Stimulated activated CD4-positive, alpha-beta T cell treated with anti-CD3 and anti-CD28 coated beads, Interleukin-1b, Interleukin-23, amount 100 ng/mL, for 24 hours (primary cell): Measurements from ENCODE around the gene APOBEC3A.
"Not testable (repeated sequence)": the region's sequence is repeated elsewhere in the genome, so short reads cannot be mapped to it uniquely, and the experiment has no call there.

ENCODE experiments used
- DNase-seq, 4 experiments: peaks; one replicate each; pipeline ENCODE4 v3.0.0-alpha.2; 2020; ENCODE audit warnings: low read depth in 4 of 4, low spot score in 1 of 4

The APOBEC3A gene

DNA sequence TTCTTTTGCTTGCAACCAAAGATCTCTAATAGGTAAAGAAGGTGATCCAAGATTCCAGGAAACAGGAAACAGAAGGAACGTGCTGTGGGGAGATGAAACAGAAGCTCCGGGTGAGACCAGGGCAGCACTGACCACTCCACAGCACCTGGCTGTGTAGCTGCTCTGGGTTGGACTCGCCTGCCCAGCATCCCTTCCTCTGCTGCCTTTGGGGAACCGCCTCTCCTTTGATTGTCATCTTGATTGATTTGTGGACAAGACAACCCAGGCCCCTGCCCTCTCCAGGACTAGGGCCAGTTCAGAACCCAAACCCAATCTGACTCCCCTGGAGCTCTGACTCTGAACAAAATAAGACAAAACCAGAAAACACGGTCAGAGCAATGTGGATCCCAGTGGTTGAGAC is 14.7 kb upstream of the APOBEC3A start:
- DNase-seq, result no peak

DNA sequence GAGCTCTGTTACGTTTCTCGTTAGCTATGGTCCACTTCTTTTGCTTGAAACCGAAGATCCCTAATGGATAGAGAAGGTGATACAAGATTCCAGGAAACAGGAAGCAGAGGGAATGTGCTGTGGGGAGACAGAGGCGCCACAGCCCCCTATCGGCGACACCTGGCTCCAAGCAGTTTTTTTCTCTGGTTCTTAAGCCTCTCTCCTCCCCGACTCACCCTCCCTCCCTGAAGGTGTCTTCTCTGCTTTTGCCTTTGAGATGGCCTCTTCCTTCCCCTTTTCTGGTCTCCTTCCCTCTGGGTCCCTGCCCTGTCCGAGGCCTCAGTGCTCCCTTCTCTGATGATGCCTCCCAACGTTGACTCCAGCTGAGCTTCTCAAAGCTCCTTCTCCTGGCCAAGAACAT is 14.2 kb upstream of the APOBEC3A start:
- no peak for DNase-seq

- DNase-seq, result no peak
Observed at GRCh38 chr22:38943882-38944281, 13.5 kb upstream of the APOBEC3A start.

- no peak for DNase-seq
Observed at GRCh38 chr22:38944653-38945052, 12.8 kb upstream of the APOBEC3A start.

- not testable (repeated sequence) for DNase-seq
Observed at GRCh38 chr22:38945706-38946338, 11.6 kb upstream of the APOBEC3A start.

GRCh38 chr22:38946771-38947170 is 10.6 kb upstream of the APOBEC3A start:
- DNase-seq, result no peak

GRCh38 chr22:38947321-38948140 is 9.9 kb upstream of the APOBEC3A start:
- peak in 2 of 4 experiments; percentile 26 to 29 for DNase-seq

- DNase-seq, result no peak
Observed at GRCh38 chr22:38948181-38948940, 9.0 kb upstream of the APOBEC3A start.

GRCh38 chr22:38949889-38950405 is 7.5 kb upstream of the APOBEC3A start:
- no peak for DNase-seq

DNA sequence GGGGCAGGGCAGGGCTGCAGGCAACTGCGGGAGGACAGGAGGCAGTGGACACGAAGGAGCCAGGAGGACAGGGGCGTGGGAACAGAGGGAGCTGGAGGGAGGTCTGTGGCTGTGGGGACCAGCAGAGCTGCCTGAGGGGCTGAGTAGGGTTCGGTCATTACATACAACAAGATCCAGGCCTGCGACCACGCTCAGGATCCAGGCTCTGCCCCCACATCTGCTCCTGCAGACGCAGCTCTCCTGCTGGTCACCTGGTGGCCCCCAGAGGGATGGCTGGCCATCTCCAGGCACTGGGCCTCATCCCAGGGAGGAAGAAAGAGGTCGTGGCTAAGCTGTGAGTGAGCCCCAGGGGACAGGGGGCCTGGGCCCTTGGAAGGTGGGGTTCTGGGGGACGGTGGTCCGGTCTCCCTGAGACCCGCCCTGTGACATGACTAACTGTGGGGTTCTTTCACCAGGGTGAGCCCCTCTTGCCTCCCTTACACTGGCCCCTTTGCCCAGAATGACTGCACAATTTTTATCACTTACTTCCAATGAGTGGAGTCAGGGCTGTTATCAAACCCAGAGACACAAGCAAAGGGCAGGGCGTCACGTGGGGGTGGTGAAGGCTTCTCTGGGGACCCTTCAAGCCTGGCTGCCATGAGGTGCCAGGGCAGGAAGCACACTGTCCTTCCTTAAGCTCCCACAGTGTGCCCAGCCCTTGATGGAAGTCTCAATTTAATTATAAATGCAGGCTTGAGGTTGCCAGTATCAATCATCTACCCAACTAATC is 6.7 kb upstream of the APOBEC3A start:
- no peak for DNase-seq

DNA sequence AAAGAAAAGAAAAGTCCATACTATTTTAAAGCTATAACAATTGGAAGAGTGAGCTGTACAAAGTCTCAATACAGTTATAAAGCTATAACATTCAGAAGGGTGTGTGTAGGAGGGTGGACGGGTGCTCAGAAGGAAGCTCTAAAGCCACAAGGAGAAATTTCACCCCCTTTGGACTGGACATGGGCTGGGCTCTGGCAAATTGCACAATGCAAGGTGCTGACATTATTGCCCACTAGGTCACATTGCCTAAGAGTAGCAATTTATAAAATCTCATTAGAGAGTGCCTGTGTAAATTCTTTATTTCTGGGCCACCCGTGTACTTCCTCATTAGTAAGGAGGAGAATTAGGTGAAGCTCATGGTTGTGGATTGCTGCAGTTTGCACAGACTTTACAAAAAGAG is 5.7 kb upstream of the APOBEC3A start:
- no peak for DNase-seq

DNA sequence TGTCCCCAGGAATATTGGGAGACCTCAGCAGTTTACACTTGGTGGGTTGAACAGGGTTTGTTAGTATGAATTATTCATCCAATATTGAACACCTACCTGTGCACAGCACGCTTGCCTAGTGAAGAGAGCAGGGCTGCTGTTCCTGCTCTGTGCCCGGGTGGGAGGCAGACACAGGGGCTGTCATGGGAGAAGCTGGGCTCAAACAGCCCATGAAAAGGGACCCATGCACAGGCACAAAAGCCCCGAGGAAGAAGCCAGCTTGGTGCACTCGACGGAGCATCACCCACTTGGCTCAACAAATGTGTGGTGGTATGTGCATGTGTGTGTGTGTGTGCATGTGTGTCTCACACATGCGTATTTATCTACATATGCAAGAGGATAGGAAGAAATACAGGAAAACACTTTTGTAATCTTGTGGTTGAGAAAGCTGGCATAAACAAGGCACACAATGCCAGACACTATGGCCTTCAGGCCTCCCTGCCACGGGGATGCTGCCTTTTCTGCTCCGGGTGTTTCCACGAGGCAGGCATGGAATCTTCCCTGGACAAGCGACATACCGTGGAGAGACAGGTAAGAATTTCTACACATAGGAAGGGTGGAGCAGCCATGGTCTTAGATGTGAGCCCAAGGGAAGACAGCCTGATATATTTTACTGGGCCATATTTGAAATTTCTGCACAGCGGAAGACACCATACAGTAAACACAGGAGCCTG is 5.0 kb upstream of the APOBEC3A start:
- no peak for DNase-seq

GRCh38 chr22:38953091-38953490 is 4.3 kb upstream of the APOBEC3A start:
- no peak for DNase-seq

GRCh38 chr22:38953577-38954413 is 3.6 kb upstream of the APOBEC3A start:
- peak; percentile 29 to 68 (median 40) for DNase-seq

DNA sequence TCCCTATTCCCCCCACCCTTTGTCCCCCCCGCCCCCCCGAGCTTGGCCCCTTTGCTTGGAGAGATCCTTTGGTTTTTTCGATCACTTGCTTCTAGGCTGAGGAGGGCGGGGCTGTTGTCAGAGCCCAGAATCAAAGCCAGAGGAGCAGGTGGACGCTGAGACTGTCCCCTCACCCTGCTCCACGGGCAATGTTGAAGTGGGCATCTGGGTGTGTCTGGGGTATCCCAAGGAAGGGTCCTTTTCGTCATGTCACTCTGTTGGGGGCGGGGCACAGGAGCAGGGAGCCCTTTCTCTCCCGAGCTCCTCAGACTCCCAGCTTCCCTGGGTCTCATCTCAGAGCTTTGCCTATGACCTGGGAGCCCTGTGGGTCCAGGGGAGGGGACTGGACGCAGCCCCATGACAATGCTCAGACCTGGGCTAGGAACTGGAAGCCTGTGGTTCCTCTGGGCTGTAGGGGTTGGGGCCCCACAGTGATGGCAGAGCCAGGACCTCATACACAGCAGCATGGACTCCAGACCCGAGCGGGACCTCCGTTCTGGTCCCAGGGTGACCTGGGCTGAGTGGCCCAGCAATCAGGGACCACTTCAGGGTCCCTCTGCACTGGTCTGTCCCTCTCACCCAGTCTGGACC is 2.9 kb upstream of the APOBEC3A start:
- no peak for DNase-seq

- no peak for DNase-seq
Observed at GRCh38 chr22:38955250-38955905, 2.0 kb upstream of the APOBEC3A start.

- no peak for DNase-seq
Observed at GRCh38 chr22:38955926-38956325, 1.5 kb upstream of the APOBEC3A start.

DNA sequence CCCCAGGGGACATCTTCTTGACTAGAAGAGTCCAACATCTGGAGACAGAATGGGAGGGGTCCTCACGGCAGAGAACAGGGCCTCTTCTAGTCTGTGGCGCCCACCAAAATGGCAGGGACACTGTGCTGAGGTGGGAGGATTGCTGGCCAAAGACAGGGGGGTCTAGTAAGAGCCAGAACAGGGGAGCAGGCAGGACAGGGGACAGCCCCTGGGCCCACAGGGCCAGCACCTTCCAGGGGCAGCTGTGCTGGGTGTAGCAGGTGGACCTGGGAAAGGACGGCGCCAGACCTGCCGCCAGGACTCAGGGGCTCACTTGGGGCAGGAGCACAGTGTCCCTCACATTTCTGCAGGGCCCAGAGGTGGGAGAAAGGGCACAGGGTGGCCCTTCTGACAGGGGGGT is 858 bp upstream of the APOBEC3A start:
- DNase-seq, result no peak
